MM.1S (cell line): ENCODE data around the gene CC2D2A.

Experiments
- DNase-seq: peaks from one replicate; pipeline ENCODE4 v3.0.0-alpha.2; 2015
- H2AFZ ChIP-seq: fragments of 300-600 bp; sonication (generic); 2 replicates; pipeline ENCODE4 v1.6.0; 2016; ENCODE audit warnings: antibody characterized with exemption, low read length
- H3F3A ChIP-seq: fragments of 300-600 bp; sonication (generic); 2 replicates; pipeline ENCODE4 v1.6.1; 2016; ENCODE audit warnings: mild to moderate bottlenecking, antibody characterized with exemption, low read length, moderate library complexity, mixed read lengths; ENCODE audit not compliant: insufficient read depth
- H3K27ac ChIP-seq: fragments of 300-600 bp; sonication (generic); 2 replicates; pipeline ENCODE4 v1.5.1; 2016; ENCODE audit warnings: mild to moderate bottlenecking, low read length
- H3K27me3 ChIP-seq: fragments of 300-600 bp; sonication (generic); replicated peaks from 2 replicates; pipeline ENCODE4 v1.6.0; 2016; ENCODE audit warnings: low read length; ENCODE audit not compliant: insufficient read depth
- H3K36me3 ChIP-seq: fragments of 300-600 bp; sonication (generic); replicated peaks from 2 replicates; pipeline ENCODE4 v1.6.1; 2016; ENCODE audit warnings: mild to moderate bottlenecking, low read length, mixed read lengths; ENCODE audit not compliant: insufficient read depth
- H3K4me1 ChIP-seq: fragments of 300-600 bp; sonication (generic); 2 replicates; pipeline ENCODE4 v1.6.1; 2016; ENCODE audit warnings: low read length, mixed read lengths
- H3K4me2 ChIP-seq: fragments of 300-600 bp; sonication (generic); 2 replicates; pipeline ENCODE4 v1.6.0; 2016; ENCODE audit warnings: low read depth, low read length
- H3K4me3 ChIP-seq: fragments of 300-600 bp; sonication (generic); 2 replicates; pipeline ENCODE4 v1.5.1; 2016; ENCODE audit warnings: low read length, mixed read lengths
- H3K79me2 ChIP-seq: fragments of 300-600 bp; sonication (generic); 2 replicates; pipeline ENCODE4 v1.6.1; 2016; ENCODE audit warnings: mixed run types, low read length, mixed read lengths
- H3K9ac ChIP-seq: fragments of 300-600 bp; sonication (generic); 2 replicates; pipeline ENCODE4 v1.6.1; 2016; ENCODE audit warnings: low read length, mixed read lengths
- H3K9me2 ChIP-seq: fragments of 300-600 bp; sonication (generic); replicated peaks from 2 replicates; pipeline ENCODE4 v1.6.1; 2016; ENCODE audit warnings: mild to moderate bottlenecking, low read length, mixed read lengths; ENCODE audit not compliant: insufficient read depth
- H3K9me3 ChIP-seq: fragments of 300-600 bp; sonication (generic); replicated peaks from 2 replicates; pipeline ENCODE4 v1.6.1; 2016; ENCODE audit warnings: mild to moderate bottlenecking, low read length, mixed read lengths; ENCODE audit not compliant: insufficient read depth
- H4K20me1 ChIP-seq: fragments of 300-600 bp; sonication (generic); 2 replicates; pipeline ENCODE4 v1.6.1; 2016; ENCODE audit warnings: mild to moderate bottlenecking, low read length, moderate library complexity, mixed read lengths; ENCODE audit not compliant: insufficient read depth
- EZH2 ChIP-seq: fragments of 300-600 bp; sonication (generic); optimal IDR thresholded peaks from 2 replicates; pipeline ENCODE3; 2017; ENCODE audit warnings: low read depth, mild to moderate bottlenecking, antibody characterized with exemption, low read length, mixed read lengths
- EZH2phosphoT487 ChIP-seq: fragments of 300-600 bp; sonication (generic); IDR thresholded peaks from 2 replicates; pipeline ENCODE4 v1.6.1; 2018; ENCODE audit warnings: antibody characterized with exemption, low read length
- TF ChIP-seq, protein P1 (sequence below): fragments of 300-600 bp; sonication (generic); IDR thresholded peaks from 2 replicates; pipeline ENCODE4 v1.5.1; 2016; ENCODE audit warnings: antibody characterized with exemption, low read length, mixed read lengths

CC2D2A gene

GRCh38 chr4:15428611-15429010 lies 41.1 kb upstream of the CC2D2A start:
- no peaks in the 10 kb centered on the region for H3F3A ChIP-seq
- no peaks in the 10 kb centered on the region for H3K27me3 ChIP-seq
- TF ChIP-seq EZH2, result no peak
- TF ChIP-seq, protein P1, sequence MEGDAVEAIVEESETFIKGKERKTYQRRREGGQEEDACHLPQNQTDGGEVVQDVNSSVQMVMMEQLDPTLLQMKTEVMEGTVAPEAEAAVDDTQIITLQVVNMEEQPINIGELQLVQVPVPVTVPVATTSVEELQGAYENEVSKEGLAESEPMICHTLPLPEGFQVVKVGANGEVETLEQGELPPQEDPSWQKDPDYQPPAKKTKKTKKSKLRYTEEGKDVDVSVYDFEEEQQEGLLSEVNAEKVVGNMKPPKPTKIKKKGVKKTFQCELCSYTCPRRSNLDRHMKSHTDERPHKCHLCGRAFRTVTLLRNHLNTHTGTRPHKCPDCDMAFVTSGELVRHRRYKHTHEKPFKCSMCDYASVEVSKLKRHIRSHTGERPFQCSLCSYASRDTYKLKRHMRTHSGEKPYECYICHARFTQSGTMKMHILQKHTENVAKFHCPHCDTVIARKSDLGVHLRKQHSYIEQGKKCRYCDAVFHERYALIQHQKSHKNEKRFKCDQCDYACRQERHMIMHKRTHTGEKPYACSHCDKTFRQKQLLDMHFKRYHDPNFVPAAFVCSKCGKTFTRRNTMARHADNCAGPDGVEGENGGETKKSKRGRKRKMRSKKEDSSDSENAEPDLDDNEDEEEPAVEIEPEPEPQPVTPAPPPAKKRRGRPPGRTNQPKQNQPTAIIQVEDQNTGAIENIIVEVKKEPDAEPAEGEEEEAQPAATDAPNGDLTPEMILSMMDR, result no peak
- TF ChIP-seq EZH2phosphoT487, result no peak
- H3K36me3 ChIP-seq, result no peaks in the 10 kb centered on the region
- H3K9me3 ChIP-seq, result no peaks in the 10 kb centered on the region
- H3K9me2 ChIP-seq, result no peaks in the 10 kb centered on the region
- no peak overlapping the region for H3K4me3 ChIP-seq
- DNase-seq, result no peak
- no peak overlapping the region for H2AFZ ChIP-seq
- H3K27ac ChIP-seq, result no peak overlapping the region
- no peaks in the 10 kb centered on the region for H4K20me1 ChIP-seq
- no peaks in the 10 kb centered on the region for H3K4me1 ChIP-seq
- H3K4me2 ChIP-seq, result no peak overlapping the region
- no peak overlapping the region for H3K9ac ChIP-seq
- H3K79me2 ChIP-seq, result no peaks in the 10 kb centered on the region

DNA sequence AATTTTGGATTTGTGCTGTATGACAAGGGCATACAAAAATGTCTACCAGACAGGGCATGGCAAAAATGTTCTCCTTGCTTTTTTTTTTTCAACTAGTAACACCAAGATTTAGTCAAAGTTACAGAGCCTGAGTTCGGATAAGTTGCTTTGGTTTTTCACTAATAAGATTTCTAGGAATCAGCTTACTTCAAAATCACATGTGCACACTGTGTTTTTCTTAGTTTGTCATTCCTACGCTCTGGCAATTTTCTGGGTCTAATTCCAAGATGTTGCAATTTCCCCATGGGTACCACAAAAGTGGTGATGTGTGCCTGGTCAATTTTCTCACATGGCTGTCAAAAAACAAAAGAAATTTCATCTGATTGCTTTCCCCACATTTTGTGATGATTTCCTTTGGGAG lies 35.6 kb upstream of the CC2D2A start:
- Histone ChIP-seq H3K4me2 (no peak overlapping the region), H3K9ac (no peak overlapping the region), H3F3A (no peaks in the 10 kb centered on the region), H3K79me2 (no peaks in the 10 kb centered on the region), H3K36me3 (no peaks in the 10 kb centered on the region), H3K27me3 (no peaks in the 10 kb centered on the region), H4K20me1 (no peaks in the 10 kb centered on the region), H3K9me2 (no peaks in the 10 kb centered on the region), H3K9me3 (no peaks in the 10 kb centered on the region), H3K27ac (no peak overlapping the region), H2AFZ (no peak overlapping the region), H3K4me3 (no peak overlapping the region), H3K4me1 (no peaks in the 10 kb centered on the region)
- TF ChIP-seq, protein P1, result no peak
- TF ChIP-seq EZH2phosphoT487 (no peak), EZH2 (no peak)
- DNase-seq, result no peak

DNA sequence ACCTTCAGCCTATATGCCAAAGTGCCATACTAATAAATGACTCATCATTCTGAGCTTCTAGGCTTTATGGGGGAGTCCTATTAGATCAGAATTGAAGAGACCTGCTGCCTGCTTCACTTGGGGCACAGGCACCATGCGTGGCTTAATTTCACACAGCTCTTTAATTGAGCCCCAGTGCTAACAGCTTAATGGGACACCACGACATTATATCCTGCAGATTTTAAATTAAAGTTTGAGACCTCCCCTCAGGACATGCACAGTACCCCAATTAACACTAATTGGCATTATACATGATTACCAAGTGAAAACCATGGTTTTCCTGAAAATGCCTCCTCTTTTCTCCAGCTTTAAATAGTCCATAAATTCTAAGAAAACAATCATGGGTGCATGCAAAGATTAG lies 35.0 kb upstream of the CC2D2A start:
- Histone ChIP-seq H3K27me3 (no peaks in the 10 kb centered on the region), H3K4me1 (no peaks in the 10 kb centered on the region), H3K4me3 (no peak overlapping the region), H3K4me2 (no peak overlapping the region), H4K20me1 (no peaks in the 10 kb centered on the region), H3K27ac (no peak overlapping the region), H3K9me2 (no peaks in the 10 kb centered on the region), H3F3A (no peaks in the 10 kb centered on the region), H3K79me2 (no peaks in the 10 kb centered on the region), H3K9ac (no peak overlapping the region), H3K9me3 (no peaks in the 10 kb centered on the region), H3K36me3 (no peaks in the 10 kb centered on the region), H2AFZ (no peak overlapping the region)
- no peak for DNase-seq
- TF ChIP-seq EZH2phosphoT487 (no peak), EZH2 (no peak)
- TF ChIP-seq, protein P1, result no peak

- H3K4me1 ChIP-seq, result no peaks in the 10 kb centered on the region
- no peaks in the 10 kb centered on the region for H3K36me3 ChIP-seq
- no peak overlapping the region for H3K4me3 ChIP-seq
- H3K9me3 ChIP-seq, result no peaks in the 10 kb centered on the region
- H3K9ac ChIP-seq, result no peak overlapping the region
- H3K9me2 ChIP-seq, result no peaks in the 10 kb centered on the region
- H3K79me2 ChIP-seq, result no peaks in the 10 kb centered on the region
- H2AFZ ChIP-seq, result no peak overlapping the region
- DNase-seq, result no peak
- H3K27me3 ChIP-seq, result no peaks in the 10 kb centered on the region
- TF ChIP-seq, protein P1, result no peak
- no peak for TF ChIP-seq EZH2
- no peak for TF ChIP-seq EZH2phosphoT487
- no peak overlapping the region for H3K4me2 ChIP-seq
- H3F3A ChIP-seq, result no peaks in the 10 kb centered on the region
- no peak overlapping the region for H3K27ac ChIP-seq
- no peaks in the 10 kb centered on the region for H4K20me1 ChIP-seq
Observed at GRCh38 chr4:15436513-15436912, 33.2 kb upstream of the CC2D2A start.
